ENCODE measurements around the gene ACAN. TPM values are rescaled to one million over a fixed set of nuclear protein-coding genes. Genes with fewer than 3 reads are reported as not detected.

ACAN gene
- total RNA-seq, result 1 to 10 TPM in 1 of 2 donors, not detected in 1; 1.6 TPM

DNA sequence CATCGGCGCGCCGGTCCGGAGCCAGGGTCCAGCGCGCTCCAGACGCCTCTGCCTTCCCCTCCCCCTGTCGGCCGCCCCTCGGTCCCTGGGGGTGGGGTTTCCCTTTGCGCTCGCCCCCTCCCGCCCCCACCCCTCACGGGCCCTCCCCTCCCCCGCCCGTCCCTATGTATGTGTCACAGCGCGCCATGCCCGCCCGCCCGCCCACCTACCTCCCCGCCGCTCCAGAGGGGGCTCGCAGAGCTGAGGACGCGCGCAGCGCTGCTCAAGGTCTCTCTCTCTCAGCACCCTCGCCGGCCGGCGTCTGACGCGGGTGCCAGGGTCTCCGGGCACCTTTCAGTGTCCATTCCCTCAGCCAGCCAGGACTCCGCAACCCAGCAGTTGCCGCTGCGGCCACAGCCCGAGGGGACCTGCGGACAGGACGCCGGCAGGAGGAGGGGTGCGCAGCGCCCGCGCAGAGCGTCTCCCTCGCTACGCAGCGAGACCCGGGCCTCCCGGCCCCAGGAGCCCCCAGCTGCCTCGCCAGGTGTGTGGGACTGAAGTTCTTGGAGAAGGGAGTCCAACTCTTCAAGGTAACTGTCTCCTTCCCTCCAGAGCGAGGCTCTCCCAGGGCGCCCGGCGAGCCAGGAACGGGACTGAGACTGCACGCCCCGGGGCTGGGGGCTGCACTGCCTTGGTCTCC lies at the start of gene ACAN:
ACAN (plus strand) TSS at position 196 of the 679 bp plus-strand sequence. CDS start 32,771 bp downstream, outside the sequence.
- no peaks in the 10 kb centered on the region for H3K27me3 ChIP-seq

DNA sequence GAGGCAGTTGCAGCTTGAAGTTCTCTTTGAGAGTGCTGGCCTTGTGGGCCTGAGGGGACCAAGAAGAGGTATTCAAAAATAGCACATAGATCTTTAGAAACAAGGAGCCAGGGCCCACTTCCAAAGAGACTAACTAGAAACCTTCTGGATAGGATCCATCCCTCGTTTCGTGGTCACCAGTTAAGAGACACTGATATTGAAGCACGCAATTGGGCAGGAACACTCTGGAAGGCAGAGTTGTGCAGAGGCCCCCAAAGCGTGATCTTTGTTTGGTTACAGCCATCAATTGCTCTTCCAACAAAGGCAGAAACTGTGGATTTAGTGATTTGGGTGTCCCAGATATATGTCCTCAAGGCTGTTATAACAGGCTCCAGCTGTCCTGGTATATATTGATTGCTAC lies 46.7 kb upstream of the ACAN start:
- WGBS, 2 donors, result 62 to 63% methylated on average over 4 of the region's 4 CpGs
- intact Hi-C loops (cut with DNase I), result no loop called here
- H3K36me3 ChIP-seq (replicated peaks in 1 of 2; ENCODE audit: insufficient read depth in 1 of 2, low read depth in 2 of 2), result no peaks in the 10 kb centered on the region
- no peaks in the 10 kb centered on the region for H3K9me3 ChIP-seq
- no peaks in the 10 kb centered on the region for H3K27me3 ChIP-seq
- no peak overlapping the region for H3K4me3 ChIP-seq
- H3K27ac ChIP-seq, result no peak overlapping the region
- no peaks in the 10 kb centered on the region for H3K4me1 ChIP-seq
- TF ChIP-seq, protein P1, sequence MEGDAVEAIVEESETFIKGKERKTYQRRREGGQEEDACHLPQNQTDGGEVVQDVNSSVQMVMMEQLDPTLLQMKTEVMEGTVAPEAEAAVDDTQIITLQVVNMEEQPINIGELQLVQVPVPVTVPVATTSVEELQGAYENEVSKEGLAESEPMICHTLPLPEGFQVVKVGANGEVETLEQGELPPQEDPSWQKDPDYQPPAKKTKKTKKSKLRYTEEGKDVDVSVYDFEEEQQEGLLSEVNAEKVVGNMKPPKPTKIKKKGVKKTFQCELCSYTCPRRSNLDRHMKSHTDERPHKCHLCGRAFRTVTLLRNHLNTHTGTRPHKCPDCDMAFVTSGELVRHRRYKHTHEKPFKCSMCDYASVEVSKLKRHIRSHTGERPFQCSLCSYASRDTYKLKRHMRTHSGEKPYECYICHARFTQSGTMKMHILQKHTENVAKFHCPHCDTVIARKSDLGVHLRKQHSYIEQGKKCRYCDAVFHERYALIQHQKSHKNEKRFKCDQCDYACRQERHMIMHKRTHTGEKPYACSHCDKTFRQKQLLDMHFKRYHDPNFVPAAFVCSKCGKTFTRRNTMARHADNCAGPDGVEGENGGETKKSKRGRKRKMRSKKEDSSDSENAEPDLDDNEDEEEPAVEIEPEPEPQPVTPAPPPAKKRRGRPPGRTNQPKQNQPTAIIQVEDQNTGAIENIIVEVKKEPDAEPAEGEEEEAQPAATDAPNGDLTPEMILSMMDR (IDR thresholded peaks at IDR 0.05), result no peak
- no peak for TF ChIP-seq POLR2A (IDR thresholded peaks at IDR 0.05)
- ATAC-seq (no peak), DNase-seq (no peak)

More for the DNA sequence above, at the start of gene ACAN:
- Histone ChIP-seq H3K4me1 (peaks cover 4% of the 10 kb centered on the region), H3K9me3 (no peaks in the 10 kb centered on the region), H3K4me3 (no peak within 1 kb of the TSS), H3K27ac (no peak within 1 kb of the TSS), H3K36me3 (replicated peaks in 1 of 2; ENCODE audit: insufficient read depth in 1 of 2, low read depth in 2 of 2) (no peaks in the 10 kb centered on the region)
- 2% methylated on average over 38 of the region's 61 CpGs; no CpG with 5 or more reads in 1 of the 2 donors for WGBS, 2 donors
- no peak for ATAC-seq
- intact Hi-C loops (cut with DNase I), result no loop called here
- DNase-seq, result no peak
- TF ChIP-seq, protein P1 (IDR thresholded peaks at IDR 0.05), result no peak
- no peak for TF ChIP-seq POLR2A (IDR thresholded peaks at IDR 0.05)

DNA sequence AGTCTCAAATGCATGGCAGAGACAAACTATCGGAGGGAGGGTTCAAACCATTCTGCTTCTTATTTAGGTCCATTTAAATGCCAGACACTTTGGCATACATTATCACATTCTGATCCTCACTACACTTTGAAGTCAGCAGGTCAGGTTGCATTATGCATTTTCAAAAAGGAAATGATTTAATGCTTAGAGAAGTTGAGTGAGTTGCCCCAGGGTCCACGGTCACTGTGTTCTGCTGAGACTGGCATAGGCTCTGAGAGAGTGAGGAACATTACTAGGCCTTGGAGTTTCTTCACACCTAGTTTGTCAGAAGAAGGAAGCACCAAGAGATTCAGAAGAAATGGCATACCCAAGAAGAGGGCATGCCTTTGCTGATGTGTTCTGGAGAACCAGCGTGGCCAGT lies 46.3 kb upstream of the ACAN start:
- no peak for DNase-seq
- Histone ChIP-seq H3K4me1 (no peaks in the 10 kb centered on the region), H3K27ac (no peak overlapping the region), H3K27me3 (no peaks in the 10 kb centered on the region), H3K36me3 (replicated peaks in 1 of 2; ENCODE audit: insufficient read depth in 1 of 2, low read depth in 2 of 2) (no peaks in the 10 kb centered on the region), H3K4me3 (no peak overlapping the region), H3K9me3 (no peaks in the 10 kb centered on the region)
- TF ChIP-seq, protein P1 (IDR thresholded peaks at IDR 0.05), result no peak
- no peak for TF ChIP-seq POLR2A (IDR thresholded peaks at IDR 0.05)
- intact Hi-C loops (cut with DNase I), result no loop called here
- 76 to 85% methylated on average over 3 of the region's 3 CpGs for WGBS, 2 donors
- ATAC-seq, result no peak

- 26 to 44% methylated on average over 1 of the region's 1 CpG for WGBS, 2 donors
- Histone ChIP-seq H3K4me3 (no peak overlapping the region), H3K4me1 (no peaks in the 10 kb centered on the region), H3K27me3 (no peaks in the 10 kb centered on the region), H3K27ac (no peak overlapping the region), H3K9me3 (no peaks in the 10 kb centered on the region), H3K36me3 (replicated peaks in 1 of 2; ENCODE audit: insufficient read depth in 1 of 2, low read depth in 2 of 2) (no peaks in the 10 kb centered on the region)
- no peak for ATAC-seq
- no peak for DNase-seq
- intact Hi-C loops (cut with DNase I), result no loop called here
- TF ChIP-seq, protein P1 (IDR thresholded peaks at IDR 0.05), result no peak
- no peak for TF ChIP-seq POLR2A (IDR thresholded peaks at IDR 0.05)
Measured at GRCh38 chr15:88759872-88760271, 43.4 kb upstream of the ACAN start.

- WGBS, 2 donors, result 62 to 68% methylated on average over 1 of the region's 1 CpG
- no peak for ATAC-seq
- intact Hi-C loops (cut with DNase I), result no loop called here
Measured at GRCh38 chr15:88764448-88764847, 38.8 kb upstream of the ACAN start.

More at GRCh38 chr15:88764448-88764847, 38.8 kb upstream of the ACAN start:
- Histone ChIP-seq H3K4me1 (no peaks in the 10 kb centered on the region), H3K4me3 (no peak overlapping the region), H3K36me3 (replicated peaks in 1 of 2; ENCODE audit: insufficient read depth in 1 of 2, low read depth in 2 of 2) (no peaks in the 10 kb centered on the region), H3K9me3 (no peaks in the 10 kb centered on the region), H3K27me3 (no peaks in the 10 kb centered on the region), H3K27ac (no peak overlapping the region)
- DNase-seq, result no peak
- no peak for TF ChIP-seq POLR2A (IDR thresholded peaks at IDR 0.05)
- TF ChIP-seq, protein P1 (IDR thresholded peaks at IDR 0.05), result no peak
